ENCODE measurements around the gene ZKSCAN8.
"Not testable (repeated sequence)": the region's sequence is repeated elsewhere in the genome, so short reads cannot be mapped to it uniquely, and the experiment has no call there.

ZKSCAN8 gene

DNA sequence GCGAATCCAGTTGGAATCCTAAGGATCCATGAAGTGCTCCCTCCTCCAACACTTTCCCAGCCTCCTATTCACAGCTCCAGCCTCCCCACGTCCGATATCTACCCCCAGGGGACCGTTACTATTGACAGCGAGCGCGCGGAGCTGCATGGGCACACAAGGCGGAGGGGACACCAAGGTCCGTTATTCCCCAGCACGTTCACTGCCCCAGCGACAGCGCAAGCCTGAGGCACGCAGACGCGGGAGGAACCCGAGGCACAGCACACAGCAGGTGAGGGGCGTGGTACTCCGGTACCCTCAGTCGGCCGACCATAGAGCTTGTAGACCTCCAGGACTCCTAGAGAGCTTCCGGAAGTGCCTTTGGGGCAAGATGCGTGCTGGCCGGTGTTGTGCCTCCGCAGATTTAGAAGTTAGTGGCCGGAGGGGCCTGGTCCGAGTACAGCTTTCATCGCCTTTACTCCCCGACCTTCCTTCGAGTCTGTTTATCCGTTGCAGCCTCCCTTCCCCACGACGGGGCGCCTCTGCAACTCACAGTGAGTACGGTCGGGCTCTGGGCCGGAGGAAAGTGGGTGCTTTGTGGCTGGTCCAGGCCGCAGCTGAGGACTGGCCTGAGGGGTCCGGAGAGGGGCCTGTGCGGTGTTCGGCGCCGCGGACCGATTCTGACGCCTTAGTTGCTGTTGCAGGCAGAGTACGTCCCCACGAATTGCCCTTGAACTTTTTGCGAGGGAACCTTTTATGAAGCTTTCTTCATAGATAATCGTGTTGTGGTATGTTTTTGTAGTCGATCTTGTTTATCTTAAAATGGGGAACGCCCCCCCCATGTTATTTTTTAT is at the start of gene ZKSCAN8:
Gene ZKSCAN8 (plus strand): TSS at position 384 of the 830 bp plus-strand sequence. CDS start 6,525 bp downstream, outside the sequence.
- DNase-seq (ENCODE audit: low read depth in 2 of 2) = peak; percentile 53 to 55

- DNase-seq (ENCODE audit: low read depth in 2 of 2) = not testable (repeated sequence)
Measured at GRCh38 chr6:28102222-28102621, 39.5 kb upstream of the ZKSCAN8 start.

DNA sequence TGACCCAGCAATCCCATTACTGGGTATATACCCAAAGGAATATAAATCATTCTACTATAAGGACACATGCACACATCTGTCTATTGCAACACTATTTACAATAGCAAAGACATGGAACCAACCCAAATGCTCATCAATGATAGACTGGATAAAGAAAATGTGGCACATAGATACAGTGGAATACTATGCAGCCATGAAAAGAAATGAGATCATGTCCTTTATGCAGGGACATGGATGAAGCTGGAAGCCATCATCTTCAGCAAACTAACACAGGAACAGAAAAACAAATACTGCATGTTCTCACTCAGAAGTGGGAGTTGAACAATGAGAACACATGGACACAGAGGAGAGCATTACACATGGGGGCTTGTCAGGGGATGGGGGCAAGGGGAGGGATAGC is 39.0 kb upstream of the ZKSCAN8 start:
- not testable (repeated sequence) for DNase-seq (ENCODE audit: low read depth in 2 of 2)

DNA sequence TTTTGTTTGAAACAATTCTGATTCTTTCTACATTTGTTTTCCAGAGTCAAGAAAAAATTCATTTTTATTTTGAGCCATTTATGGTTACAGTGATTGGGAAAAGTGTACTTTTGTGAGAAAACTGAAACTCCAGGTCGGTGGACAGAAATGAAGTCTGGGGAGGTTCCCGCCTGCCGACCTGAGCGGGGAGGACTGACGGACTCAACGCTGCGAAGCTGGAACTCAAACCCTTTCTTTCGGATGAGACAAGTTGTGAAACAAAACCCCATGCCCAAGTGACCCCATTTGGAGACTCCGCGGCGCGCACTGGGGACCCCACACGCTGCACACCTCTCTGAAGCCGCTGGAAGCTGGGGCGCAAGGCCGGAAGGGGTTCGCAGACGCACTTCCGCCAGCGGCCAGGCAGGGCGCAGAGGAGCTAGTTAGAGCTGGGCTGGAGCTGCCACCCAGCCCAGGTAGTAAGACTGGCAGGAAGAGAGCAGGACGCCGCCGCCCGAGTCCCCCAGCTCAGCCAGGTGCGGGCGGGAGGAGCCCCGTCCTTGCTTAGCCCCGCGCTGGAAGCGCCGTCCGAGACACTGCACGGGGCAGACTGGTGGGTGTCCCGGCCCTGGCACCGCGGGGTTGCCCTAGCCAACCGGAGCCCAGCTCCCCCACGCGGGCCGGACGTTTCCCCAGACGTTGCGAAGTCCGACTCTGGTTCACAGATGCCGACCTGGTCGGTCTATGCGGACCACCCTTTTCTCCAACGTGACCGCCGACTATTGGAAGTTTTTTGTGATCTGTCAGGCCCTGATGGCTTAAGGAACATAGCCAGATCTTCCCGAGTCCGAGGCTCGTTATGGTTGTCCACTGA is 37.1 kb upstream of the ZKSCAN8 start:
- peak; percentile 70 to 75 for DNase-seq (ENCODE audit: low read depth in 2 of 2)

DNA sequence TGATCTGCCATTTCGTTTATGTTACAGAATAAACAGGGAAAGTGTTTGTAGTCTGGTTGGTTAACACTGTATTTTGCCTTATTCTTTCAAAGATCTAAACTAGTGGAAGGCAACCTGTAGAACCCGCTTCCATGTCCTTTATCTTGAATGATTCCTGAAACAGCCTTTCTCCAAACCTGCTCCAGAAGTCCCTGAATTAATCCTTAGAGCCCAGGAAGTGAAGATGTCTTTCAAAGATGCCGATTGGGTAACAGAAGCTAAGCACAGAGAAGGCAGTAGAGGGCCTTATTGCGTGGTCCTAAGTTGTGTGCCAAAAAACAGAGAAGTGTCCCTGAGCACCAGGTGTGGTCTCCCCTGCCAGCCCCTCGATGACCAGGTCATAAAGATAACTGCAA is 36.4 kb upstream of the ZKSCAN8 start:
- DNase-seq (ENCODE audit: low read depth in 2 of 2) = no peak

GRCh38 chr6:28107506-28107905 is 34.2 kb upstream of the ZKSCAN8 start:
- no peak for DNase-seq (ENCODE audit: low read depth in 2 of 2)

DNA sequence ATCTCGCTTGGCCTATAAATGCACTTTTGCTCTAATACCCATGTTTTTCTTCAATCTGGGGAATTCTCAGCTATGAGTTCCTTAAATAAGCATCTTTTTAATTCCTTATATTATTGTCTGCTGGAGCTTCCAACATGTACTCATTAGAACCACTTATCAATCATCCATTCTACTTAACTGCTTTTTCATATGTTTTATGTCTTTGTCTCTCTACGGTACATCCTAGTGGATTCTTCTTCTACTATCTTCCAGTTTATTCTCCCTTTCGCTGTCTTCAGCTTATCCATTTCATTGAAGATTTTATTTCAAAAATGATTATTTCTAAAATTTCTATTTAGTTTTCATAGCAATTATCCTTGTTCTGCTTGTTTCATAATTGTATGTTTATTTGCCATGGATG is 29.7 kb upstream of the ZKSCAN8 start:
- DNase-seq (ENCODE audit: low read depth in 2 of 2) = no peak

DNA sequence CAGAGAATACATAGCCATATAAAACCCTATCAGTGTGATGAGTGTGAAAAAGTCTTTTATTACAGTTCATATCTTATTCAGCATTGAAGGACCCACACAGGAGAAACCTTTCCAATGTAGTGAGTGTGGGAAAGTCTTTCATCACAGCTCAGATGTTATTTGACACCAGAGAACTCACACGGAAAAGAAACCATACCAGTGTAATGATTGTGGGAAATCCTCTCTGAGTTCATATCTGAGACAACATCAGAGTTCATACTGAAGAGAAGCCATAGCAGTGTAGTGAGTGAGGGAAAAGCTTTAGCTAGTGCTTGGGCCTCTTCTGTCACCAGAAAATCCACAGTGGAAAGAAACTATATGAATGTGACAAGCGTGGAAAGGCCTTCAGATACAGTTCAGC is 25.9 kb upstream of the ZKSCAN8 start:
- no peak for DNase-seq (ENCODE audit: low read depth in 2 of 2)

DNA sequence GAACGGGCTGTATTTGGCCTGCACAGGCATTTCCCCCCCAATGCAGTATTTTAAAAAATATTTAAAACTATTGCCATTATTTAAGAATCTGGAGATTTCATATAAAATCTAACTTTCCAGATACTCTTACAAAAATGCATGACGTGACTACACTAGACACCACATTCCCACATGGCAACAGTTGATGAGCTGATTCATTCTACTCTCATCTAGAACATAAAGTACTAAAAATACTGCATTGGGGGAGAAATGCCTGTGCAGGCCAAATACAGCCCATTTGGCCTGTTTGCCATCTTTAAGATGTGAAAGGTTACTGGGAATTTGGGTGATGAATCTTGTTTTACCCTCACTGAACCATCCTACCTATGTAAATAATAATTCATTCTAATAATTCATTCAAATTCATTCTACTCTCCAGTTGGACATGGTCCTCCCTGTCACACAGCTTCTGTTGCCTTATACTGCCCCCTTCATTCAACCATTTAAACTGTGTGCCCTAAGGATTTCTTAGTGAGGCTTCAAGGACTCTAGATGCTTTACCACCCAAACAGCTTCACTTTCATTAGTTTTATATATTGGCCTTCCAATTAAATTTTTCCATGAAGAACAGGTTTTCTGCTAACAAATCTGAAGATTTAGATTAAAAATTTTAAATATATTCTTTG is 24.2 kb upstream of the ZKSCAN8 start:
- DNase-seq (ENCODE audit: low read depth in 2 of 2) = no peak

DNA sequence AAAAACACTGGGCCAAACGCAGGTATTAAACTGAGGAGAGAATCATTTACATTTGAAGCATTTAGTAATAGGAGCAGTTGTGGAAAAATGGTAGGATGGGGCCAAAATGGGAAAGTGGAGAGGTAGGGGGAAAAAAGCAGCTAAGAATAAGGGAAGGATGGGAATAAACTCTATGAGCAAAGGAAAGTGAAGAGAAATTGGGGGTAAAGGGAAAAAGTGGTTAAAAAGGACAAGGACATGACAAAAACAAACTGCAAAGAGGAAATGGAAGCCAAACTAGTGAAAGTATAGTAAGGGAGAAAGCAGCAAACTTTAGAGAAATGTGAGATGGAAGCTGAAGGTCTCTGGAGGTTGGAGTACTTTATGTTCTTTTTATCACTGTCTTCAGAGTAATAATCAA is 23.5 kb upstream of the ZKSCAN8 start:
- DNase-seq (ENCODE audit: low read depth in 2 of 2) = no peak

DNA sequence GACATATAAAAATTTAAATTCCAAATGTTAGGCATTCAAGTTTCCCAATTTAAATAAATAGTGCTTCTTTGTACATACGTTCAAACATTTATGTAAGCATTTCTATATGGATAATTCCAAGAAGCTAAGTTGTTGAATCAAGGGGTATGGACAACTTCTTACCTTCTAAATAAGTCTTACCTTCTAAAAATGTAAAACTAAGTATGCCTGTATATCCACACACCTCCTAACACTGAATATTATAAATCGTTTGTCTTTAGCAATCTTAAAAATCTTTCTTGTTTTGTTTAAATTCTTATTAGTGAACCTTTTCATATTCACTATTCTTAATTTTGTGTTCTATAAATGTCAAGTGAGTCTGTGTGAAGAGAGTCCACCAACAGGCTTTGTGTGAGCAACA is 19.8 kb upstream of the ZKSCAN8 start:
- no peak for DNase-seq (ENCODE audit: low read depth in 2 of 2)

- DNase-seq (ENCODE audit: low read depth in 2 of 2) = not testable (repeated sequence)
Measured at GRCh38 chr6:28122283-28122682, 19.4 kb upstream of the ZKSCAN8 start.

- peak; percentile 48 to 54 for DNase-seq (ENCODE audit: low read depth in 2 of 2)
Measured at GRCh38 chr6:28124350-28124970, 17.2 kb upstream of the ZKSCAN8 start, which contains the start of gene ZSCAN16. Gene ZSCAN16 (plus strand): TSS chr6:28124609. CDS start chr6:28125444, 835 bp downstream.

- no peak for DNase-seq (ENCODE audit: low read depth in 2 of 2)
Measured at GRCh38 chr6:28124971-28125353, 16.7 kb upstream of the ZKSCAN8 start.

DNA sequence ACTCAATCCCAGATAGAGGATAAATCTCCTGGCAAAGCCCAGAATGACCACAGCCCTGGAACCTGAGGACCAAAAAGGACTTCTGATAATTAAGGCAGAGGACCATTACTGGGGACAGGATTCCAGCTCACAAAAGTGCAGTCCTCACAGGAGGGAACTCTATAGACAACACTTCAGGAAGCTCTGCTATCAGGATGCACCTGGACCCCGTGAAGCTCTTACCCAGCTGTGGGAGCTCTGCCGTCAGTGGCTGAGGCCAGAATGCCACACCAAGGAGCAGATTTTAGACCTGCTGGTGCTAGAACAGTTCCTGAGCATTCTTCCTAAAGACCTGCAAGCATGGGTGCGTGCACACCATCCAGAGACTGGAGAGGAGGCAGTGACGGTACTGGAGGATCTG is 16.3 kb upstream of the ZKSCAN8 start:
- DNase-seq (ENCODE audit: low read depth in 2 of 2) = no peak

DNA sequence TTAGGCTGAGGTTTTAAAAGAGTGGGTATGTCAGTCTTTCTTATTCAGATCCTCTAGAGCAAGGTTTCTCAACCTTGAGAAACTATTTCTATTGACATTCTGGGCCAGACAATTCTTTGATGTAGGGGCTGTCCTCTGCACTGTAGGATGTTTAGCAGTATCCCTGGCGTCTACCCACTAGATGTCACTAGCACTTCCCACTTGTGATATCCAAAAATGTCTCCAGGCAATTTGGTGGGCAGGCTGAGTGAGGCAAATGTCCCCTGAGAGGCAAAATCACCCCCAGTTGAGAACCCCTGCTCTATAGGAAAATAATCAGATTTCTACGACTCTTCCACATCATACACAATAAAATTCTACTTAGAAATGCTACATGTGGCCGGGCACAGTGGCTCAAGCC is 7.7 kb upstream of the ZKSCAN8 start:
- no peak for DNase-seq (ENCODE audit: low read depth in 2 of 2)

DNA sequence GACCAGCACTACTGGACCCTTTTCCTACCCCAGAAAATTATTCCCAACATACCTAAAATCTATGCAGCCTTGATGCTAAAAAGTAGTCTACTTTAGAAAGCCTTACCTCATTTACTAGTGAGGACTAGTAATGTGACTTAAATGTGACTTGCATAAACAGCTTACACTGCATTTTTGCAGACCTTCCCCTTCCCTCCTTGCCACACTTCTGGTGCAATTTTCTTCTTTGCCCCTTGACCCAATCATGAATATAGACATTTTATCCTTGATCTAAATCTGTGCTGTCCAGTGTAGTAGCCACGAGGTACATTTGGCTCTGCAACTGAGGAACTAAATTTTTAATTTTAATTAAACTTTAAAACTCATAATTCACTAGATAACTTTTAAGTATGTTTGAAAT is 7.0 kb upstream of the ZKSCAN8 start:
- no peak for DNase-seq (ENCODE audit: low read depth in 2 of 2)

DNA sequence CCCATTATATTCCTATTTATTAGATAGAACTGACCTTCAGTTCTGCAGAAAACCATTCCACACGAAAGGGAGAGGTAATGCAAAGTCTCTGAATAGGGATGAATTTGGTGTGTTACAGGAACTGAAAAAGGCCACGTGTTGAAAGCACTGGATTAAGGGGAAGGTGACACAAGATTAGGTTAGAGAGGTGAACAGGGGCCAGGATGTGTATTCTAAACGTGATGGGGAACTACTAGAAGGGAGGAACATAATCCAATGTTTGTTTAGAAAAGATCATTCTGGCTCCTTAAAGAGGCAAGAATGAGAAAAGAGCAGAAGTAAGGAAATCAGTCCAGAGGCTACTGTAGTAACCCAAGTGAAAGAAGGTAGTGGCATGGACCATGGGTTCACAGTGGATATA is 6.3 kb upstream of the ZKSCAN8 start:
- DNase-seq (ENCODE audit: low read depth in 2 of 2) = no peak

GRCh38 chr6:28136585-28137504 is 4.8 kb upstream of the ZKSCAN8 start:
- peak; percentile 61 to 64 for DNase-seq (ENCODE audit: low read depth in 2 of 2)

DNA sequence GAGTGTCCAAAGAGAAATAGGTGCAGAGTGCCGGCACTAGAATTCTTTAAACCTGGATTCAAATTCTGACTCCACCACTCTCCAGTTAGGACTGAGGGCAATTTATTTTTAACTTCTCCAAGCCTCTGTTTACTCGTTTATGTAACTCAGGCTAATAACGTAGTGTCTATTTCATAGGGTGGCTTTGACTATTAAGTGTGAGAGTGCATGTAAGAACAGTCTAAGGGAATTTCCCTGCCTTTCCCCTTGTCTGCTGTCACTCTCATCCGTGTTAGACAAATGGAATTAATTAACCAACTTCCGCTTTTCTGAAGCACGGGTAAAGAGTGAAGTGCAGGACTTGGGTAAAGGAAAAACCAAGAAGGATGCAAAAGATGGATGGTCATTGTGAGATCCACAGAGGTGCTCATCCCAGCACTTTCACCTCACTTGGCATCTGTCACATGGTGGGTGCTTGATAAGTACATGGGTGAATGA is 4.1 kb upstream of the ZKSCAN8 start:
- DNase-seq (ENCODE audit: low read depth in 2 of 2) = no peak
